ENCODE measurements around the gene DENND4A.

DNA sequence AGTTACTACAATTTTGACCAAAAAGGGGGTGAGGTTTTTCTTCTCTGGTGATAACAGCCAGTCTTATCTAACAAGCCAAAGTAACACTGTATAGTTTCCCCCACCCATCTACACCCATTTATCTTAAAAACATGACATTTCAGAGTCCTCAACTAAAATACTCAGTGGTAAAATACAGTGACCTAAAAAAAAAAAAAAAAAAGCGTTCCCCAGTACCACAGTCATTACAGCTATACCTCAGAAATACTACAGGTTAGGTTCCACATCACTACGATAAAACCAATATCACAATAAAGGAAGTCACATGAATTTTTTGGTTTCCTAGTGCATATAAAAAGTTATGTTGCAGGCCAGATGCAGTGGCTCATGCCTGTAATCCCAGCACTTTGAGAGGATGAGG lies 13.8 kb downstream of the DENND4A start:
- TF ChIP-seq, protein P1, sequence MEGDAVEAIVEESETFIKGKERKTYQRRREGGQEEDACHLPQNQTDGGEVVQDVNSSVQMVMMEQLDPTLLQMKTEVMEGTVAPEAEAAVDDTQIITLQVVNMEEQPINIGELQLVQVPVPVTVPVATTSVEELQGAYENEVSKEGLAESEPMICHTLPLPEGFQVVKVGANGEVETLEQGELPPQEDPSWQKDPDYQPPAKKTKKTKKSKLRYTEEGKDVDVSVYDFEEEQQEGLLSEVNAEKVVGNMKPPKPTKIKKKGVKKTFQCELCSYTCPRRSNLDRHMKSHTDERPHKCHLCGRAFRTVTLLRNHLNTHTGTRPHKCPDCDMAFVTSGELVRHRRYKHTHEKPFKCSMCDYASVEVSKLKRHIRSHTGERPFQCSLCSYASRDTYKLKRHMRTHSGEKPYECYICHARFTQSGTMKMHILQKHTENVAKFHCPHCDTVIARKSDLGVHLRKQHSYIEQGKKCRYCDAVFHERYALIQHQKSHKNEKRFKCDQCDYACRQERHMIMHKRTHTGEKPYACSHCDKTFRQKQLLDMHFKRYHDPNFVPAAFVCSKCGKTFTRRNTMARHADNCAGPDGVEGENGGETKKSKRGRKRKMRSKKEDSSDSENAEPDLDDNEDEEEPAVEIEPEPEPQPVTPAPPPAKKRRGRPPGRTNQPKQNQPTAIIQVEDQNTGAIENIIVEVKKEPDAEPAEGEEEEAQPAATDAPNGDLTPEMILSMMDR (conservative IDR thresholded peaks at IDR 0.05 in 1 of 2, IDR thresholded peaks at IDR 0.05 in 1 of 2; ENCODE audit: extremely low read depth in 1 of 2, insufficient read depth in 1 of 2, low read depth in 1 of 2, low read length in 2 of 2) = no peak
- no peak for TF ChIP-seq EZH2 (IDR thresholded peaks at IDR 0.05; ENCODE audit: borderline replicate concordance, low read length)

Measured in mammary epithelial cell (primary cell).